Peyer's patch (tissue), 4 donors: ENCODE measurements around the gene SRRM4.

Source experiments
- POLR2A ChIP-seq, 2 donors: fragments of 450-650 bp; IDR thresholded peaks; one replicate each; pipeline ENCODE4 v1.5.1; 2017; ENCODE audit warnings: antibody characterized with exemption in 2 of 2, mild to moderate bottlenecking in 2 of 2, moderate library complexity in 2 of 2
- TF ChIP-seq, protein P1 (sequence below), 6 experiments: fragments of 450-650 bp in 4 of 6; fragments of 200-600 bp in 2 of 6; sonication (generic) in 1 of 6; IDR thresholded peaks; one replicate each; pipeline ENCODE4 v1.5.1; 2017 to 2019; ENCODE audit warnings: antibody characterized with exemption in 6 of 6, mild to moderate bottlenecking in 3 of 6, moderate library complexity in 1 of 6

DNA sequence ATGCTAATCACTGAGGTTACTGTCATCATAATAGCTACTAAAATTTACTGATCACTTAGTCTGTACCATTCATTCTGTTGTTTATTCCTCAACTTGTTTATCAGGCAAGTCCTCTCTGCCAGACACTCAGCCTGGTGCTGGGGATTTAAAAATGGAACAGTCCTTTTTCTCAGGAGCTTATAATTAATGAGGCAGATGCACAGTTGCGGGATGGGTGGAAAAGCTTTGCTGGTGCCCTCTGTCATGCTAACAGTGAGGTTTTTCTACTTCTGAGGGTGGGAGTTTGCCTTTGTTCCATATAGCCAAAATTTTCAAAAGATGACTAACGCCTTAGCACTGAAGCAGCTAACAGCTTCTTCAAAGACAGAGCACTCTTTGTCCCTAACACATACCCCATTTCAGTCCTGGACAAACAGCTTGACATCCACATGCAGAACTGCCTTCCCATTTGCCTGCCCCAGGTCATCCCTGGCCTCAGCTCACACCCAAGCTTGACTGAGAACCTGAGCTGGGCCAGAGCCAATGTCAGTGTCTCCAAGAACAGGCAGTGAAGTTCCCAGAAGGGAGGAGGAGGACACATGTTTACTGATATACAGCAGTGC is 166.6 kb downstream of the SRRM4 start:
- TF ChIP-seq, protein P1, sequence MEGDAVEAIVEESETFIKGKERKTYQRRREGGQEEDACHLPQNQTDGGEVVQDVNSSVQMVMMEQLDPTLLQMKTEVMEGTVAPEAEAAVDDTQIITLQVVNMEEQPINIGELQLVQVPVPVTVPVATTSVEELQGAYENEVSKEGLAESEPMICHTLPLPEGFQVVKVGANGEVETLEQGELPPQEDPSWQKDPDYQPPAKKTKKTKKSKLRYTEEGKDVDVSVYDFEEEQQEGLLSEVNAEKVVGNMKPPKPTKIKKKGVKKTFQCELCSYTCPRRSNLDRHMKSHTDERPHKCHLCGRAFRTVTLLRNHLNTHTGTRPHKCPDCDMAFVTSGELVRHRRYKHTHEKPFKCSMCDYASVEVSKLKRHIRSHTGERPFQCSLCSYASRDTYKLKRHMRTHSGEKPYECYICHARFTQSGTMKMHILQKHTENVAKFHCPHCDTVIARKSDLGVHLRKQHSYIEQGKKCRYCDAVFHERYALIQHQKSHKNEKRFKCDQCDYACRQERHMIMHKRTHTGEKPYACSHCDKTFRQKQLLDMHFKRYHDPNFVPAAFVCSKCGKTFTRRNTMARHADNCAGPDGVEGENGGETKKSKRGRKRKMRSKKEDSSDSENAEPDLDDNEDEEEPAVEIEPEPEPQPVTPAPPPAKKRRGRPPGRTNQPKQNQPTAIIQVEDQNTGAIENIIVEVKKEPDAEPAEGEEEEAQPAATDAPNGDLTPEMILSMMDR (IDR thresholded peaks at IDR 0.05) = no peak
- no peak for TF ChIP-seq POLR2A (IDR thresholded peaks at IDR 0.05)
